IPS-18c (cell line): ENCODE results near the gene PLEKHM1.
"Not testable (repeated sequence)": the region's sequence is repeated elsewhere in the genome, so short reads cannot be mapped to it uniquely, and the experiment has no call there.

Experiments used
- H3K4me3 ChIP-seq: 2 replicates; pipeline ENCODE4 v1.7.0; 2013; ENCODE audit warnings: low read depth, mild to moderate bottlenecking, low read length, moderate library complexity; ENCODE audit not compliant: insufficient read depth
- H3K9me3 ChIP-seq: one replicate; pipeline ENCODE4 v1.6.1; 2013; ENCODE audit warnings: mild to moderate bottlenecking, low read length, moderate library complexity; ENCODE audit not compliant: control insufficient read depth, insufficient read depth

PLEKHM1 gene

DNA sequence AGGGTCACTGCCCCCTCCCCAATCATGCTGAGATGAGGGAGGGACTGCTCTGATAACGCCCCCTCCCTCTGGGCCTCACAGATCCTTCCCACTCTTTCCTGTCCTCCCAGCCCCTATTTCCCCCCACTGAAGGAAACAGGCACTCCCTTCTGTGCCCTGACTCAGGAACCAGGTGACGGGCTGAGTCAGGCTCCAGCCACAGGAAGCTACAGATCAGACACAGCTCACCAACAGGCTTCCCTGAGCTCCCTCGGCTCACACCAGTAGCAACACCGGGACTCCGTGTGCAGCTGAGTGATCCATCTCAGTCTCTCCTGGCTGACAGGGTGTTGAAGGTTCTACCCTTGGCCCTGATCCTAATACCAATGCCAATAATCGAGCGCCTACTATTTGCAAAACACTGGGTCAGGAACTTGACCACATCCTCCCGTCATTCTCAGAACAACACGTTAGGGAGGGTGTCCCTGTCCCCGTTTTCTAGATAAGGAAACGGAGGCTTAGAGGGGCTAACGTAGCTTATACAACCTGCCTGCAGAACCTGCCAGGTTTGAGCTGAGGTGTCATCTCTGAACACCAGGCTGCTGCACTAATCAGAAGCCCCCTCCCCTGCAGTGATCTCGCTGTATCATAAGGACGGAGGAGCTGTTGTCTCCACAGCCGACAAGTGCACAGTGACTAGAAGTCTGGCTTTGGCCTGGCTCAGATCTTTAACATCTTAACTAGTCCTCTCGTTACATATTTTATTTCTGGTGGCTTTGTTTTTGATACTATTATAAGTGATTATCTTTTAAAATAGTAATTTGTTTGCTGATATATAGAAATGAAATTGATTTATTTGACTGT is 44.4 kb downstream of the PLEKHM1 start:
- not testable (repeated sequence) for H3K4me3 ChIP-seq, H3K9me3 ChIP-seq

DNA sequence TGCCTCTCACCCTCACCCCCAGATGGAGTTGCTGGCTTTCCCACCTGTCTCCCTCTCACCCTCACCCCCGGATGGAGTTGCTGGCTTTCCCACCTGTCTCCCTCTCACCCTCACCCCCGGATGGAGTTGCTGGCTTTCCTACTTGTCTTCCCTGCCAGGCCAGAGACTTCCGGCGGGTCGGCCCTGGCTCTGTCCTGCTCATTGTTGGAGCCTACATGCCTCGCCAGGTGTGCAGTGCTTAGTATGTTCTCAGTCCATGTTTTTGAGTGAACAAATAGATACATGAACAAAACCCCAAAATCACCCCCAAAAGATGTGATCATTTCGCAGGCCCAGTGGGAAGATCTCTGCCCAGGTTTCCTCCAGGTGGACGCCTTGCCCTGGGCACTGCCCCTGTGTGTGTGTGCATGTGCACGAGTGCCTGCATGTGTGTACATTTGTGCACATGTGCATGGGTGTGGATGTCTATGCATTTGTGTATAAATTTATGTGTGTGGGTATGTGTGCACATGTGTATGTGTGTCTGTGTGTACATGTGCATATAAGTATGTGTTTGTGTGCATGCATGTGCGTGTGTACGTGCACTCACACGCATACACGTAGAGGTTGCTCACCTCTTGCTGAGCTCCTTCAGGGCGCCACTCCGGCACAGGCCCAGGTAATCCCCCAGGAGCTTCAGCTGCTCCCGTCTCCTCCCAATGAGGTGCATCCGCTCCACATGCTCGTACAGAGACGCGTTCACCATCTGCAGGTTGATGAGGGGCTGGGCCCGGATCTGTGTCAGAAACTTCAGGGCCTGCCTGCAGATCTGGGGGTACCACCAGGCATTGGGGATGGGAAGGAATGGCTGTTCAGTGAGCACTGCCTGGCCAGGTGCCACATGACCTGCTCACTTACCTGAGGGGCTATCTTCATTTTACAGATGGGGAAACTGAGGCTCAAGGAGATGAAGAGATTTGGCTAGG is 45.4 kb downstream of the PLEKHM1 start:
- H3K9me3 ChIP-seq, H3K4me3 ChIP-seq: not testable (repeated sequence)

DNA sequence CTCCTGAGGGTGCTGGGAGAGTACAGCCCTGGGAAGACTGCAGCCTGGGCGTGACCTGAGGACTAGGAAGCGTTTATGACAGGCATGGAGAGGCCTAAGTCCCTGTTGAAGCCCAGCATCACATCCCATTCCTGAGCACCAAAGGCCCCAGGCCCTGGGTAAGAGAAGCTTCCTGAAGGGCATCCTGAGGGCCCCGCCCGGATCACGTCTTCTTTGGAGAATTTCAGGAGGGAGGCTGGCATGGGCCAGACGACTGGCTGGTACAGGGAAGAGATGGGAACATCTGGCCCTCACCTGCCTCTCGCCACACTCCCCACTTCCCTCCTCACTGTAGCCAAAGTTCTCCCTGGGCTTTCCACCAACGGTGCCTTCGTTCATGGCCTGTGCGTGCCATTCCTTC is 46.2 kb downstream of the PLEKHM1 start:
- not testable (repeated sequence) for H3K9me3 ChIP-seq, H3K4me3 ChIP-seq

DNA sequence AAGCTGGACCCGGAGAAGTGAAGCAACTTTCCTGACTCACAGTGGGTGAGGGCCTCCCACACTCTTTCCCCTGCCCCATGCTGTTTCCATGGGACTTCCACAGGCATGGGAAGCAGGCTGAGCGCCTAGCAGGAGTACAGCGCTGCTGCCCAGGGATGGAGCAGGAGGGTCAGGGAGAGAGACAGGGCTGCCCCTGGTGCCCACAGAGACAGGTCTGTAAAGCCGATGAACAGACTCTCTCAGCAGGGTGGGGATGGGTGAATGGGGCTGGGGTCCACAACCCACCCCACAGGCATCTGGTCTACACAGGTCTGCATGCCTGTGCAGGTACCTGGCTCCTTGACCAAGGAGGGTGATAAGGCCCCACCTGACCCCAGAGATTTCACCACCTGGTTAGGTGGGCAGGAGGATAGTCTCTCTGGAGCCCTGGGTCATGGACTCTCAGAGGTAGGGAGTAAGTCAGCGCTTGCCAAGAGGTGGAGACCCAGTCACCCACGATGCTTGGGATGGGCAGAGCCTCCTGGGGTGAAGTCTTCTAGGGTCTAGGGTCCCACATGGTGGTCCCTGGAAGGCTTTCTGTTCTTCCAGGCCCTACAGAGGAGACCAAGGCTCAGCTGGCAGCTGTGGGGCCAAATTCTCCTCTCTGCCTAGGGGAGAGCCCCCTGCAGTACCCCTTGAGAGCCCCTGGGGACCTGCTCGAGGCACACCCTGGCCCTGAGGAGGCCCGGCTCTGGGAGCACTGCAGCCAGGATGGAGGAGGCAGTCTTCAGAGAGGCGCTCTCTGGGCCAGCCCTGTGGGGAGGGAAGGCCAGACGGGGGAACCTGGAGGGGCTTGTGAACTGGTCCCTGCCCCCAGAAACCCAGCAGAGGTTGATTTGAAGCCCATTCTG is 46.9 kb downstream of the PLEKHM1 start:
- not testable (repeated sequence) for H3K9me3 ChIP-seq

DNA sequence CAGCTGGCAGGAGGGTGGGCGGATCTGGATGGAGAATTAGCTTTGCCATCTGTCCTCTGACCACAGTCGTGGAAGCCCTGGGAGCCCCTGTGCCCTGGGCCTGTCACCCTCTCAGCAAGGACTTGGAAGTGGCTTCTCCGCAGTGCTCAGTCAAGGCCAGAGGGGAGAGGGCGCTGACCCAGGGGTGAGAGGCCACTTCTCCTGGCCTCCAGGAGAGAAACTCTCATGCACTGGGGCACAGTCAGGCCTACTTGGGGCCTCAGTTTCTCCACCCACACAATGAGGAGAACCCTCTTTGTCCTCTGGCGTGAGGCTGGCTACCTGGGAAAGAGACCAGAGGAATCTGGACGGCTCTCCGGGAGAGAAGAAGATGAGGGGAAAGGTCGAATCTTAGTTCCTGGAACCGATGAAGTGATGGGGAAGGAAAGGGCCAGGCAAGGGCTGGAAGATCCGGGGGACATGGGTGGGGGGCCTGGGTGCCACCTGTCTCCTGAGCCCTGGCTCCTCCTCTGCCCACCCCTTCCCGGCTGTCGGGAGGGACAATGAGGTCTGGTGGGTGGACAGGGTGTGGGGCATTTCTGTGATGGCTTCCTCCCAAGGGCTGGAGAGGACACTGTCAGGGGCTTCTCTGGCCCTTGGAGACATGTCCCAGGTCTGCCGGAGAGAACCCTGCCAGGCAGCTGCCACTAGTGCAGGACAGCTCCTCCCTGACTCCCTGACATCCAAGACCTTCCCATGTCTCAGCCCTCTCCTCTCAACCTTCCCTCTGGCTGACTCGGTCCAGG is 48.8 kb downstream of the PLEKHM1 start:
- Histone ChIP-seq H3K9me3 (no peaks in the 10 kb centered on the region), H3K4me3 (no peak overlapping the region)

More for the DNA sequence above, 46.9 kb downstream of the PLEKHM1 start:
- H3K4me3 ChIP-seq: not testable (repeated sequence)

DNA sequence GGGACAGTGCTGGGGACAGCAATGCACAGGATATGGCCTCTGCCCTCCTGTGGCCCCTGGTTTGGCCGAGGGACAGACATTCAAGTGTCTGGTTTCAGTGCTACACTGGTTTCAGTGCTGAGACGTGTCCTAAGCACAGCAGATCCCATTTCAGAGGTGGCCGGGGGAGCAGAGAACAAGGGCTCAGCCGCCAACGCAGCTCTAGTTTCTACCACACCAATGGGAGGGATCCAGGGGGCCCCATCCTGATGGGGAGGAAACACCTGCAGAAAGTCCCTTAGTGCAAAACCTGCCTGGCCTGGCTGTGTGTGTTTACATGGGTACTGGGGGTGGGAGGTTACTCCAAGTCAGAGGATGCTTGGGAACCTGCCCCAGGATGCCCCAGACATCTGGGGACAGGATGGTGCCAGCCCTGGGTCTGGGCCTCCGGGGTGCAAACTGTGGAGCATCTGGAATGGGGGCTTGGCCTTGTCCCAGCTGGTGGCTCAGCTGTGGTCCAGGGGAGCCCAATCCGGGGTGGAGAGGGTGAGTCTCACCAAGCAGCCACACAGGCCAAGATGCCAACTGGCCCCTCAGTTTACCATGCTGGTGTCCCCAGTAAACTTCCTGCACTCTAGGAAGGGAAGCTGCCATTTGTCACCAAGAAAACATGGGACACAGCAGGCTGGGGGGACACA is 49.5 kb downstream of the PLEKHM1 start:
- H3K9me3 ChIP-seq, H3K4me3 ChIP-seq: not testable (repeated sequence)

DNA sequence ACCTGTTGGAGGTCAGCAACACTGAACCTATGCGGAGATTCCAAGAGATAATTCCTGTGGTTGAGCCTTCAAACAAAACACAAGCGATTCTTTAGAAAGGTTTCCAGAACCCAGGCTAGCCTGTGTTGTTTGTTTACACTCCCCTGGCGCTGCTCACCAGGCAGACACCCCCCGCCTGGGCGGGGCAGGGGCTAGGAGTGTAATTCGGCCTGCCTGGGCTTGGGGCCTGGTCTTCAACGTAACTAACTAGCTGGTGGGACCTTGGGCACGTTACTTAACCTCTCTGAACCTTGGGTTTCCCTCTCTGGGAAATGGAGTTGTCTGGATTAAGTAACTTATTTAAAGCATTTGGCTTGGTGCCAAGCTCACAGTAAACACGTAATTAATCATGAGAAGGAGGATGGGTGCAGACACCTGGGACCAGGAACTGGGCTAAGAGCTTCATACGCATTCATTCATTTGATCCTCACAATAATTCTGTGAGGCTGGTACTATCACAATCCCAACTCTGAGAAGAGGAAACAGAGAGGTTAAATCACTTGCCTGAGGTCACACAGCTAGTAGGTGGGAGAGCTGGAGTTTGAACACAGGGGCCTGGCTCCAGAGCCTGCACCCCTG is 50.3 kb downstream of the PLEKHM1 start:
- H3K9me3 ChIP-seq: no peaks in the 10 kb centered on the region

DNA sequence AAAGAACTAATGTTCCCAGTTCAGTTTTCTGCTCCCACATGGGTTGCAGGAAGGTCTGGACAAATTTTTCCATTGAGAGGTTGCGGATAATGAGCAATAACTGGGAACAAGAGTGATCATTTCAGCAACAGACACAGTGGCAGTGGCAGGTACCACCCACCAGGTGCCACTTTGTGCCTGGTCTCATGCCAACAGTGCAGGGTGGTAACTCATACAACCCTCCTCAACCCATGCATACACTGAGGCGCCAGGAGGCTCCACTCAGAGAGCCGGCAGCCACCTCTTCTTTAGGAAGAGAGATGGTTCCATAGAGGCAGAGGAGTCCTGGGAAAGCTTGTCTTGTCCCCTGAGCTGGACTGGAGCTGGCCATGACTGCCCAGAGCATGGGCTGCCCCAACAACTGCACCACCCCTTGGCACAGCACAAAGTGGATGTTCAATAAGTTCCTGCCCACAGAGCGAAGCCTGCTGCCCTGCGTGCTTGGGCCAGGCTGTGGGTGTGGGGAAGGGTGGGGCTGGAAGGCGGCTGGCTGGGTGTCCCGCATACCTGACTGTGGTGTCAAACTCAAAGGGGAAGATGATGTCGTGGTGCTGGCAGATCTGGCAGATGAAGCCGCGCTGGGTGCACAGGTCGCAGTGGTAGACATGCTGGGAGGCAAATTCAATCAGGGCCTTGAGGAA is 51.5 kb downstream of the PLEKHM1 start:
- H3K9me3 ChIP-seq: no peaks in the 10 kb centered on the region
- no peak overlapping the region for H3K4me3 ChIP-seq

More for the DNA sequence above, 50.3 kb downstream of the PLEKHM1 start:
- no peak overlapping the region for H3K4me3 ChIP-seq

DNA sequence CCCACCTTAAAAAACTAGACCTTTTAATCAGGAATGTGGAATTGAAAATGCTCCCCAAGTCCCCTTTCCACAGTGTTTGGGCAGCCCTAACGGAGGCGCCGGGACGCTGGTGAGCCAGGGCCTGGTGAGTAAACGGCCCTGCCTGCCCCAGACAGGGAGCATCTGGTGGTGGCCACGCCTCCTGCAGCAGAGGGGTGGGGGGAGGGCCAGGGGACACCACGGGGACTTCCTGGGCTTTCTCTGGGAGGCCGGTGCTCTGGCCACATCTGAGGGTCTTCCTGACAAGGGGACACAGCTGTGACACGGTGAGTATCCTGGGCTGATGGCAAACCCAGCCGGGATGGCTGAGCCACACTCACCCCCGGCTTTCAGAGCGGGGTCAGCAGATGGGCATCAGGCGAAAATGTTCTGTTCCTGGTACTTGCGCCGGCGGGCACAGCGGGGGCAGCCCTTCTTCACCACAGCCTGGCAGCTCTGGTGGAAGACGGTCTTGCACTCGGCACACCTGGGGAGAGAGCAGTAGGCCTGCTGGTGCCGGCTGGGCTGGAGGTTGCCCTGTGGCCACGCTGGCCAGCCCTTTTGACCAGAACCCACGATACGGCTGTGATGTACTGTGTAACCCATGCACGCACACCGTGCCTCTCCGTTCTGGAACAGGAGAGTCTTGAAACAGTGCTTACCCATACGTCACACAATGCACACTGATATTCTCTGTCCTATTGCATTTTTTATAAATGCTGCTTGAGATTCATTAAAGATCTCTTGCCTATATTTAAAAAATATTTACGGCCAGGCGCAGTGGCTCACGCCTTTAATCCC is 52.8 kb downstream of the PLEKHM1 start:
- H3K4me3 ChIP-seq: no peak overlapping the region

DNA sequence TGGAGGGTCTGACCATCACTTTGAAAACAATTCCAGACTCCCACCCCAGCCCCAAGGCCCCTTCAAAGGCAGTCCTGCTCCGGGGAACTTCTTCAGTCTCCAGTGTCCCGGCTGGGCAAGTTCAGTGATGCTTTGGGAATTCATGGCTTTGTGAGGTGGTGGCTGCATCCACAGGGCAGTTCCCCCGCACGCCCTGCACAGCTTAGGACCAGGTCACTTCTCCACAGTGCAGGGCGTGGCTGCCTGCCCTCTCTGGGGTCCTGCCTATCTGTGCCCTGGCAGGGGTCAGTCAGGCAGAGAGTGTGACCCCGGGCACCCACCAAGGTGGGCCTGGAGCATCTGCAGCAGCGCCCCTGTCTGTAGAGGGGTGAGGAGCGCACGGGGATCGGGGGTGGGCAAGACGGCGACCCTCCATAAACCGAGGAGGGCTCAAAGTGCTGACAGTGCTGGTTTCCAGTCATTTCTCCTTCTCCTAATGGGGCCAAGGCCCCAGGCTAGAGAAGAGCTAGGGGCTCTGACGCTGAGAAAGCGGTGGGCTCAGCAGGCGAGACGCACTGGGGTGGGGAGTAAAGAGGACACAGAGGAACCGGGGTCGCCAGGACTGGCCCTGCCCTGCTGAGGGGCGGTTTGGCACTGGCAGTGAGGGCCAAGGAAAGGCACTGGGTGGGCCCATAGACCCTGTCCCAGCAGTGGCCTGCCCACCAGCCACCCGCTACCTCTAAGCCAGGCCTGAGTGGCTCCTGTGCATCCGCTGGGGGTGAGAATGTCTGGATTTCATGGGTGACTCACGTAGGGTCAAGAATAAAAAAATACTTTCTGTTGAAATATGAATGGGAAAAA is 53.7 kb downstream of the PLEKHM1 start:
- Histone ChIP-seq H3K4me3 (no peak overlapping the region), H3K9me3 (no peaks in the 10 kb centered on the region)

More for the DNA sequence above, 52.8 kb downstream of the PLEKHM1 start:
- H3K9me3 ChIP-seq: no peaks in the 10 kb centered on the region

DNA sequence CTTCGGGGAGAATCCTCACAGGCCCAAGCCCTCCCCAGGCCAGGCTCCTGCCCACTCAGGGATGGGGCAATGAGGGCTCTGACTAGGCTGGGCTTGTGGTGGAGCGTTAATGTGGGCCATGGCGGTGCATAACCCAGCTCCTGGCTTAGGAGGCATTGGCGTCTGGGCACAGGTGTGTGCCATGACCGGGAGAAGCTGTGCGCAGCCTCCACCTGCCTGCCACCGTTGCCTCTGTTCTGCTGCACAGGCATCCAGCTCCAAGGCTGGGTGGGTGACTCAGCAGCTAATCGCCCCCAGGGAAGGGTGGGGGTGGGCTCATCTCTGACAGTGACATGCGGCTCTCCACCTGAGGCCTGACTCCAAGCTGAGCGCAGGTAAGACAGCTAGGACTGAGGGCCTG is 54.4 kb downstream of the PLEKHM1 start:
- Histone ChIP-seq H3K9me3 (no peaks in the 10 kb centered on the region), H3K4me3 (no peak overlapping the region)

DNA sequence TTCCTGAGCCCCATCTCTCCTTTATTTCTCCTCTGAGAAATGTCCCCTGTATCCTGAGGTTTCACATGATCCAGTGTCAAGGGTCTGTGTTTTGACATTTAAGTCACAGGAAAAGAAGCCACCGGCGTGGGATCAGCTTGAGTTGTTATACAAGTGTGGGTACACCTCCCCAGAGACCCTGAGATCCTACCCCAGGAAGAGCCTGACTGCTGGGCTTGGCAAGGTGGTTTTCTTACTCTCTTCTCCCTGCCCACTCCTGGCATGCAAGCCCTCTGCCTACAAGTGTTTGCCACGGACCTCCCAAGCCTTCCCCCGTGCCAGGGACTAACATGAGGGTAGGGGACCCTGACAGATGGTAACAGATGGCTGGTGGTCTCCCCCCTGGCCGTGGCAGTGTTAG is 55.0 kb downstream of the PLEKHM1 start:
- no peaks in the 10 kb centered on the region for H3K9me3 ChIP-seq

DNA sequence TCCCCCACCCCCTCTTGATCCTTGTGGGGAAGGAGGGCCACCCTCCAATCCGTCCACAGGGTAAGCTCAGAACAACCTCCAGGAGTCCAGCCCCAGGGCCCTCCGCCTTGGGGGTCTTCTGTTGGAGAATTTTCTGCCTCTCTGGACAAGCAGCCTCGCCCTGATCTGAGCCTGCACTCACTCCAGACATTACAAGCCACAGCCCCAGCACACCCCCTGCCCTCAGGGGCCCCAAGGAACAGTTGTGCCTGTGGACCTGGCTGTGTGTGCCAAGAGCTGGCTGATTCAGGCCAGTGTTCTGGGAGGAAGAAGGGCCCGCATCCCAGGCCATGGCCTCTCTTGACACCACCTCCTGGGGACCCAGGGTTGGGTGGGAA is 57.4 kb downstream of the PLEKHM1 start:
- Histone ChIP-seq H3K9me3 (no peaks in the 10 kb centered on the region), H3K4me3 (no peak overlapping the region; the same call in 1 of the 2 replicates)

More for the DNA sequence above, 55.0 kb downstream of the PLEKHM1 start:
- H3K4me3 ChIP-seq: no peak overlapping the region
